H9 (cell line): ENCODE measurements around the gene SMPD4. TPM values are rescaled to one million over a fixed set of nuclear protein-coding genes. Genes with fewer than 3 reads are reported as not detected.
A peak's percentile ranks its signal among the peaks of the same experiment; 100 is the strongest.

Experiments
- DNase-seq: peaks from one replicate; pipeline ENCODE4 v3.0.0-alpha.2; 2017
- H2AFZ ChIP-seq: one replicate; pipeline ENCODE4 v1.6.1; 2013; ENCODE audit warnings: mild to moderate bottlenecking, low read length, control low read depth, moderate library complexity
- H2AK5ac ChIP-seq: 2 replicates; pipeline ENCODE4 v1.6.1; 2013; ENCODE audit warnings: low read length, control low read depth, mixed read lengths; ENCODE audit not compliant: insufficient read length
- H2BK120ac ChIP-seq: one replicate; pipeline ENCODE4 v1.6.1; 2013; ENCODE audit warnings: low read depth, mild to moderate bottlenecking, low read length, control low read depth, inconsistent platforms; ENCODE audit not compliant: poor library complexity, severe bottlenecking
- H2BK12ac ChIP-seq: 2 replicates; pipeline ENCODE4 v1.6.1; 2013; ENCODE audit warnings: low read length, control low read depth, mixed read lengths, low read depth; ENCODE audit not compliant: insufficient read length
- H2BK15ac ChIP-seq: 2 replicates; pipeline ENCODE4 v1.6.1; 2013; ENCODE audit warnings: low read depth, low read length, control low read depth
- H2BK20ac ChIP-seq: one replicate; pipeline ENCODE4 v1.6.1; 2013; ENCODE audit warnings: low read depth, mild to moderate bottlenecking, low read length, control low read depth, inconsistent platforms; ENCODE audit not compliant: poor library complexity, severe bottlenecking
- H2BK5ac ChIP-seq: 2 replicates; pipeline ENCODE4 v1.6.1; 2013; ENCODE audit warnings: low read length, control low read depth, mixed read lengths; ENCODE audit not compliant: insufficient read length
- H3K14ac ChIP-seq: 2 replicates; pipeline ENCODE4 v1.6.1; 2013; ENCODE audit warnings: low read length, control low read depth; ENCODE audit not compliant: insufficient read depth
- H3K18ac ChIP-seq: 2 replicates; pipeline ENCODE4 v1.6.1; 2013; ENCODE audit warnings: low read depth, mild to moderate bottlenecking, mixed read lengths, low read length, control low read depth; ENCODE audit not compliant: insufficient read length
- H3K23ac ChIP-seq: 2 replicates; pipeline ENCODE4 v1.6.1; 2013; ENCODE audit warnings: low read length, control low read depth, mixed read lengths, low read depth; ENCODE audit not compliant: insufficient read length
- H3K23me2 ChIP-seq: 2 replicates; pipeline ENCODE4 v1.6.1; 2013; ENCODE audit warnings: low read depth, mild to moderate bottlenecking, mixed read lengths, low read length, control low read depth; ENCODE audit not compliant: insufficient read length, poor library complexity, severe bottlenecking
- H3K27ac ChIP-seq: 2 replicates; pipeline ENCODE4 v1.5.1; 2013; ENCODE audit warnings: low read length, control low read depth, mixed read lengths, low read depth; ENCODE audit not compliant: insufficient read length
- H3K27me3 ChIP-seq: 2 replicates; pipeline ENCODE4 v1.6.1; 2013; ENCODE audit warnings: low read length, control low read depth, inconsistent platforms; ENCODE audit not compliant: insufficient read depth
- H3K4ac ChIP-seq: 2 replicates; pipeline ENCODE4 v1.6.1; 2013; ENCODE audit warnings: low read depth, mild to moderate bottlenecking, control low read depth, inconsistent platforms, low read length, moderate library complexity
- H3K4me1 ChIP-seq: 2 replicates; pipeline ENCODE4 v1.6.1; 2013; ENCODE audit warnings: low read length, control low read depth, inconsistent platforms; ENCODE audit not compliant: insufficient read depth
- H3K4me2 ChIP-seq: 2 replicates; pipeline ENCODE4 v1.6.1; 2013; ENCODE audit warnings: low read length, control low read depth, mixed read lengths; ENCODE audit not compliant: insufficient read length, insufficient read depth
- H3K56ac ChIP-seq: 2 replicates; pipeline ENCODE4 v1.6.1; 2013; ENCODE audit warnings: low read depth, mild to moderate bottlenecking, mixed read lengths, low read length, control low read depth; ENCODE audit not compliant: insufficient read length
- H3K79me1 ChIP-seq: 2 replicates; pipeline ENCODE4 v1.6.1; 2013; ENCODE audit warnings: low read depth, mild to moderate bottlenecking, moderate library complexity, low read length, control low read depth, inconsistent platforms; ENCODE audit not compliant: insufficient read depth, poor library complexity, severe bottlenecking
- H3K79me2 ChIP-seq: 2 replicates; pipeline ENCODE4 v1.6.1; 2013; ENCODE audit warnings: low read length, control low read depth, inconsistent platforms; ENCODE audit not compliant: insufficient read depth
- H3K9ac ChIP-seq: 2 replicates; pipeline ENCODE4 v1.6.1; 2013; ENCODE audit warnings: low read length, control low read depth, mixed read lengths; ENCODE audit not compliant: insufficient read length; ENCODE audit errors: extremely low read depth
- H3K9me3 ChIP-seq: one replicate; pipeline ENCODE4 v1.6.1; 2013; ENCODE audit warnings: low read depth, low read length, inconsistent platforms; ENCODE audit not compliant: control insufficient read depth
- H3T11ph ChIP-seq: one replicate; pipeline ENCODE4 v1.6.1; 2013; ENCODE audit warnings: mild to moderate bottlenecking, low read length, control low read depth, inconsistent platforms
- H4K20me1 ChIP-seq: one replicate; pipeline ENCODE4 v1.6.1; 2013; ENCODE audit not compliant: control insufficient read depth, insufficient read length, insufficient read depth
- H4K5ac ChIP-seq: 2 replicates; pipeline ENCODE4 v1.6.1; 2013; ENCODE audit warnings: low read depth, mild to moderate bottlenecking, mixed read lengths, low read length, control low read depth; ENCODE audit not compliant: insufficient read length
- H4K8ac ChIP-seq: replicated peaks from 2 replicates; pipeline ENCODE4 v1.6.1; 2013; ENCODE audit warnings: low read length, control low read depth, mixed read lengths, low read depth; ENCODE audit not compliant: insufficient read length
- H4K91ac ChIP-seq: 2 replicates; pipeline ENCODE4 v1.6.1; 2013; ENCODE audit warnings: low read depth, mild to moderate bottlenecking, moderate library complexity, mixed read lengths, low read length, control low read depth; ENCODE audit not compliant: insufficient read length
- H3K27ac Mint-ChIP-seq, 3 experiments: 2 replicates in 2 of 3; 3 replicates in 1 of 3; pipeline ENCODE4 v1.8.0; 2020 to 2021; ENCODE audit warnings: mixed read lengths in 3 of 3, mild to moderate bottlenecking in 1 of 3, moderate library complexity in 1 of 3
- H3K27me3 Mint-ChIP-seq: 2 replicates; pipeline ENCODE4 v1.8.0; 2021; ENCODE audit warnings: low read depth, mild to moderate bottlenecking, moderate library complexity, mixed read lengths
- H3K36me3 Mint-ChIP-seq, 3 experiments: 2 replicates in 2 of 3; 3 replicates in 1 of 3; pipeline ENCODE4 v1.8.0; 2020 to 2021; ENCODE audit warnings: low read depth in 3 of 3, mixed read lengths in 3 of 3; ENCODE audit not compliant: insufficient read depth in 1 of 3
- H3K4me1 Mint-ChIP-seq, 2 experiments: 2 replicates each; pipeline ENCODE4 v1.8.0; 2020; ENCODE audit warnings: mixed read lengths in 2 of 2
- H3K4me3 Mint-ChIP-seq, 2 experiments: 2 replicates in 1 of 2; 3 replicates in 1 of 2; pipeline ENCODE4 v1.8.0; 2020 to 2021; ENCODE audit warnings: mild to moderate bottlenecking in 2 of 2, mixed read lengths in 2 of 2, moderate library complexity in 1 of 2
- H3K9me3 Mint-ChIP-seq, 2 experiments: 2 replicates in 1 of 2; 3 replicates in 1 of 2; pipeline ENCODE4 v1.8.0; 2020; ENCODE audit warnings: mild to moderate bottlenecking in 2 of 2, mixed read lengths in 2 of 2, moderate library complexity in 1 of 2
- CTCF ChIP-seq: fragments of 200-600 bp; sonication (generic); conservative IDR thresholded peaks from 3 replicates; pipeline ENCODE4 v1.8.0; 2021; ENCODE audit warnings: antibody characterized with exemption, mild to moderate bottlenecking
- WGBS: extraction: QIAGEN DNeasy Blood & Tissue Kit; methylation state at CpG from one replicate; pipeline ENCODE4 v1.1.7; 2013; ENCODE audit warnings: missing lambda C conversion rate, low lambda C conversion rate, mixed read lengths; ENCODE audit not compliant: insufficient read length; ENCODE audit errors: extremely low coverage; 5-methylcytosine and 5-hydroxymethylcytosine counted together
- total RNA-seq: library from RNA; stranded (reverse); gene quantifications from 2 replicates; pipeline ENCODE4 v1.2.1, GENCODE V29; 2021

Gene SMPD4
- total RNA-seq, 1 experiment from 2014 or later, result 105 TPM

GRCh38 chr2:130186391-130186790 is 5.0 kb upstream of the SMPD4 start:
- no peak overlapping the region for H2BK15ac ChIP-seq
- Mint-ChIP-seq H3K27ac (peak overlapping the region in 1 of 3 experiments; percentile 48; a peak in 1 of 7 replicates), H3K4me3 (no peak overlapping the region), H3K27me3 (no peaks in the 10 kb centered on the region), H3K36me3 (peaks cover 2 to 19% (median 19%) of the 10 kb centered on the region in 3 experiments; a peak in 5 of 7 replicates), H3K9me3 (no peaks in the 10 kb centered on the region), H3K4me1 (peaks cover 4 to 13% of the 10 kb centered on the region in 2 experiments; a peak in 3 of 4 replicates)
- no peaks in the 10 kb centered on the region for H3K79me2 ChIP-seq
- no peak overlapping the region for H3T11ph ChIP-seq
- no peak overlapping the region for H3K27ac ChIP-seq
- no peak for DNase-seq
- H3K4me1 ChIP-seq, result no peaks in the 10 kb centered on the region
- H3K27me3 ChIP-seq, result no peaks in the 10 kb centered on the region
- WGBS, result no CpG with 5 or more reads among the region's 5 CpGs
- H2BK12ac ChIP-seq, result no peak overlapping the region
- H3K56ac ChIP-seq, result no peak overlapping the region
- no peak overlapping the region for H4K91ac ChIP-seq
- no peak overlapping the region for H2AFZ ChIP-seq
- no peak overlapping the region for H4K5ac ChIP-seq
- no peak overlapping the region for H4K8ac ChIP-seq
- no peak overlapping the region for H2BK20ac ChIP-seq
- no peaks in the 10 kb centered on the region for H4K20me1 ChIP-seq
- no peak for TF ChIP-seq CTCF
- no peak overlapping the region for H3K18ac ChIP-seq
- no peak overlapping the region for H3K14ac ChIP-seq
- no peak overlapping the region for H3K23ac ChIP-seq
- H3K9ac ChIP-seq, result no peak overlapping the region
- H3K9me3 ChIP-seq, result no peaks in the 10 kb centered on the region
- H3K79me1 ChIP-seq, result no peaks in the 10 kb centered on the region
- H2BK120ac ChIP-seq, result no peak overlapping the region
- no peak overlapping the region for H2BK5ac ChIP-seq
- H2AK5ac ChIP-seq, result no peak overlapping the region
- no peak overlapping the region for H3K4me2 ChIP-seq
- no peak overlapping the region for H3K4ac ChIP-seq
- no peaks in the 10 kb centered on the region for H3K23me2 ChIP-seq
